OCI-LY1 (cell line): ENCODE data around the gene TSPAN5.

Source experiments
- CTCF ChIP-seq: fragments of 200-600 bp; sonication (generic), shearing (Covaris generic); IDR thresholded peaks from 2 replicates; pipeline ENCODE4 v1.5.1; 2017; ENCODE audit warnings: mild to moderate bottlenecking, antibody characterized with exemption, low read length, moderate library complexity, mixed read lengths
- EZH2 ChIP-seq: fragments of 200-600 bp; sonication (generic), shearing (Covaris generic); IDR thresholded peaks from 2 replicates; pipeline ENCODE4 v1.8.0; 2017; ENCODE audit warnings: borderline replicate concordance, mixed run types, mild to moderate bottlenecking, antibody characterized with exemption, low read length, moderate library complexity, mixed read lengths

- no peak for TF ChIP-seq CTCF
- TF ChIP-seq EZH2, result no peak
These were observed 42.2 kb upstream of the TSPAN5 start for GRCh38 chr4:98700656-98701055.
